GM12891 (cell line): ENCODE measurements around the gene PDE6B.

Experiments used
- PAX5 ChIP-seq: IDR thresholded peaks from 2 replicates; pipeline ENCODE4 v1.6.1; 2011; ENCODE audit warnings: low read length, moderate library complexity, mild to moderate bottlenecking; ENCODE audit not compliant: insufficient read depth, severe bottlenecking
- POLR2A ChIP-seq: IDR thresholded peaks from 2 replicates; pipeline ENCODE4 v1.6.1; 2011; ENCODE audit warnings: low read depth, low read length, control low read depth
- POLR2AphosphoS5 ChIP-seq: IDR thresholded peaks from 2 replicates; pipeline ENCODE4 v1.6.1; 2011; ENCODE audit warnings: low read depth, low read length, control low read depth
- SPI1 ChIP-seq: IDR thresholded peaks from 2 replicates; pipeline ENCODE4 v1.6.1; 2011; ENCODE audit warnings: low read depth, low read length, control low read depth

DNA sequence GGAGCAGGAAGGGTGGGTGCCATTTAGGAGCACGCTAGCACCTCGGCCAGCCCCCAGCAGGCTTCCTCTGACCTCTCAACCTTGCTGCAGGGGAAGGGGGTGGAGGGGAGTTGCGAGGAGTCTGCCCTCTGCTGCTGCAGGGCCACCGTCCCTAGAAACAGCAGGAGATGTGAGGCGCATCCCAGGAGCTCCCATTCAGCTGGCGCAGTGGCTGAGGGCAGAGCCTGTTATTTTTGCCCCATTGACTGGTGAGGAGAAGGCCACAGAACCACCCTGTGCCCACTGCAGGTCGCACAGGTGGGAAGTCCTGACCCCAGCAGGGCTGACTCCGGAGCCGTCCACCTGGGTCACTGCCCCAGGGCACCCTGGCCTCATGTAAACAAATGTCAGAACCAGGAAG is 8.0 kb downstream of the PDE6B start:
- TF ChIP-seq POLR2AphosphoS5 (no peak), POLR2A (no peak), PAX5 (no peak), SPI1 (no peak)
